Activated CD4-positive, alpha-beta T cell treated with anti-CD3 and anti-CD28 coated beads for 48 hours (primary cell): ENCODE results near the gene GORASP1.
"Not testable (repeated sequence)": the region's sequence is repeated elsewhere in the genome, so short reads cannot be mapped to it uniquely, and the experiment has no call there.

ENCODE experiments used
- DNase-seq: peaks from one replicate; pipeline ENCODE4 v3.0.0-alpha.2; 2020

The GORASP1 gene

DNA sequence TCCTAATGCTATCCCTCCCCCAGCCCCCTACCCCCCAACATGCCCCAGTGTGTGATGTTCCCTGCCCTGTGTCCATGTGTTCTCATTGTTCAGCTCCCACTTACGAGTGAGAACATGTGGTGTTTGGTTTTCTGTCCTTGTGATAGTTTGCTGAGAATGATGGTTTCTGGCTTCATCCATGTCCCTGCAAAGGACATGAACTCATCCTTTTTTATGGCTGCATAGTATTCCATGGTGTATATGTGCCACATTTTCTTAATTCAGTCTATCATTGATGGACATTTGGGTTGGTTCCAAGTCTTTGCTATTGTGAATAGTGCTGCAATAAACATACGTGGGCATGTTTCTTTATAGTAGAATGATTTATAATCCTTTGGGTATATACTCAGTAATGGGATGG lies 46.2 kb downstream of the GORASP1 start:
- DNase-seq, result not testable (repeated sequence)

DNA sequence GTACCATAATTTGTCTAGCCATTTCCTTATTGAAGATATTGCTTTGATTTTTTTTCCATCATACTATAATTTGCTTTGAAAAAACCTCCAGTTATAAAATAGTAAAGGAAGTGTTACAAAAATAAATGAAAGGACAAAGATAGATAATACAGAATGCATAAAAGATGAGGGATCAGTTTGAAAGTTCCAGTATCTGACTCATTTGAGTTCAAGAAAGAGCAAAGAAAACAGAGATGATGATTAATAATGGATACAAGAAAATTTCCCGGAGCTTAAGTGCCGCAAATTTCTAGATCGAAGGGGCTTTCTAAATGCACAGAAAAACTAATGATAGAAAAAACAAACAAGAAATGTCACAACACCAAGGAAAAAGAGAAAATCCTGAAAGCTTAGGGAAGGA lies 51.3 kb downstream of the GORASP1 start:
- DNase-seq, result no peak

DNA sequence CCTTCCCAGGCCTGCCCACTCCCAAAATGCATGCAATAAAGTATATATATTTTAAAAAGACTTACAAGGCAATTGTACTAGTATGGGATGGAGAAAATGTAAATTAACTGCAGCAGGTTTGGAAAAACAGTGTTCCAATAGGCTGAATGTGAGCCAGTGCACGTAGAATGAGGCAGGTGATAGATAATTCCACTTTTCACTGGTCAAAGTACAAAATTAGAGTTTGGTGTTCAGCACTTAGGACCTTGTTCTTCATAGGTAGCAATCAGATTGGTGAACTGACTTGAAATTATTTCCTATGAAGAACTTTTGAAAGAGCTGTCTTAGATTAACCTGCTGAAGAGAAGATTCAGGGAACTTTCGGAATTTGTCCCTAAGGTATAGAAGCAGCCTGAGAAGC lies 53.7 kb downstream of the GORASP1 start:
- no peak for DNase-seq

DNA sequence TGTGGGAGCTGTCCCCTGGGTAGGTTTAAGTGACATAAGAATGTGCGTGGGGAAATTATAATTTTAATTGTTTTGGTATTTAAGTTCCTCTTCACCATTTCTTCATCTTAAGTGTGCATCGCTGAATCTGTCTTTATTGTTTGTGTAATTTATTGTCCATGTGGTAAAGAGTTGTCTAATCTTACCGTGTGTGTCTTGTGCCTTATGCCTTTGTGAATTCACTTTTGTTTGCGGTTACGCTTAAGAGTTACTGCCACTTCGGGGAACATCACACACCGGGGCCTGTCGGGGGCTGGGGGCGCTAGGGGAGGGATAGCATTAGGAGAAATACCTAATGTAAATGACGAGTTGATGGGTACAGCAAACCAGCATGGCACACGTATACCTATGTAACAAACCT lies 54.8 kb downstream of the GORASP1 start:
- DNase-seq, result peak; percentile 17

DNA sequence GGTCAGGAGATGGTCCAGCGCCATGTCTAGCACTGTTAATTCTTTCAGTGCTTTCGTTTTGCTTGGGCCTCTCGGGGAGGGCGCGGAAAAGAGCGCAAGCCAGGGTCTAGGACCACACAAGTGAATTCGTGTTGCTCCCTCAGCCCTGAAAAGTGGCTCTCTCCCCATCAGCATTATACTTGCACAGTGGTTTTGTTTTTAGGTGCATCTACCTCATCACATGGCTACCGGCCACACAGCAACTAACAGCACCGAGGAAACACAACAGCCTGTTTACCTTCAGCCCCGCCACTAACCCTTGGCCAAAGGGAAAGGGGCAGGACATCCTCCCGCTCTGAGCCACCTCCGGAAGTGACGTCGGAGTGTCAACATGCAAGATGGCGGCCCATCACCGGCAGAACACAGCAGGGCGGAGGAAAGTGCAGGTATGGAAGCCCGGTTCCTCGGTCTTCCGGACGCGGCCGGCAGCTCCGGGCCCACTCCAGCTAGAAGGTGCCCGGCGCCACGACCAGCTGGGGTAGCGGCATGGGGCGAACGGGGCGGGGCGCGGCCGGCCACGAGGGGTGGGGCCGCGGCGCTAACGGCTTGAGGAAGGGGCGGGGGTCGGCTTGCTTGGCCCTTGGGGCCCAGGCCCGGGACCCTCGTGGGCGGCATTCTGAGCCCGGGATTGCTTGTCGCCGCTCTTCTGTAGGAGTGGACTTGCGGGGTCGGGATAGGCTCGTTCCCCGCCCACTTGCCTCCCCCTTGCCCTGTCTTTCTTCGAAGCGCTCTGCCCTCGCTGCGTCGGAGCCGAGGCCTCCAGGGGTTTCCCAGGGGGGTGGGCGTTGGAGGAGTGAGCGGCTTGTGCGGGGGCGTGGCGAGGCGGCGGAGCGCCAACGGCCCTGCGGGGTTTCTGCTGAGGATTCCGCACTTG lies 55.5 kb downstream of the GORASP1 start, which contains the start of the genes SCN11A and WDR48:
SCN11A (minus strand) TSS at position 296 of the 913 bp plus-strand sequence. CDS start 101,582 bp downstream, outside the sequence.
WDR48 (plus strand) TSS at position 368 of the 913 bp plus-strand sequence; CDS start at position 378, 10 bp downstream.
- DNase-seq, result peak; percentile 95

DNA sequence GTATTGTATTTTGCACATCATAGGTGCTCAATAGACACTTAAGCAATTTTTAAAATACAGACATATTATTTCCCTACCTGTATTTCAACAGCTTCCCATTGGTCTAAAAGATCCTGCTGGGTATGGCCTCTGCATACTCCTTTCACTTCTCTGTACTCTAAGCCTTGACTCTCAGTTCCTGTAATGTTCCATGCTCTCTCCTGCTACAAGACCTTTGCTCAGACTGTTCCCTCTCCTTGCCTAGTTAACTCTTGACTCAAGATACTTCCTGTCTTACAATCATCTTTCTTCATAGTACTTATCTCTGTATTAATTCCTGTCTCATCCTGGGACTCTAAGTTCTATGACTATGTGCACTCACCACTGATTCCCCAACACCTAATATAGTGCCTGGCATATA lies 57.4 kb downstream of the GORASP1 start:
- DNase-seq, result no peak
